ENCODE results near the gene PHACTR1.

DNA sequence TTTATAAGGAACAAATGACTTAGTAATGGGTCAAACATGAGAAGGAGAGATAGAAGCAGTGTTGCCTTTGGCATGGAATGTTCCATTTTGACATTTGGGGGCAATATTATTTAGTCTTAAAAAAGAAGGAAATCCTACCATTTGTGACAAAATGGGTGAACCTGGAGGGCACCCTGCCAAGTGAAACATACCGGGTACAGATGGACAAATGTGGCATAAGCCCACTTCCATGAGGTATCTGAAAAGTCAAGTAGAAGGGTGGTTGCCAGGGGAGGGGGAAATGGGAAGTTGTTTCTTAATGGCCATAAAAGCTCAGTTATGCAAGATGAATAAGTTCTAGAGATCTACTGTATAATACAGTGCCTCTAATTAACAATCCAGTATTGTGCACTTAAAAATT is 342.5 kb downstream of the PHACTR1 start:
- no peak for TF ChIP-seq EZH2 (IDR thresholded peaks at IDR 0.05; ENCODE audit: insufficient read depth, poor library complexity, severe bottlenecking)
- TF ChIP-seq EZH2phosphoT487 (IDR thresholded peaks at IDR 0.05; ENCODE audit: insufficient read depth, low read depth): no peak

All from GM23248 (cell line).